ENCODE measurements around the gene PTGFRN.
"Not testable (repeated sequence)": the region's sequence is repeated elsewhere in the genome, so short reads cannot be mapped to it uniquely, and the experiment has no call there.

Gene PTGFRN

DNA sequence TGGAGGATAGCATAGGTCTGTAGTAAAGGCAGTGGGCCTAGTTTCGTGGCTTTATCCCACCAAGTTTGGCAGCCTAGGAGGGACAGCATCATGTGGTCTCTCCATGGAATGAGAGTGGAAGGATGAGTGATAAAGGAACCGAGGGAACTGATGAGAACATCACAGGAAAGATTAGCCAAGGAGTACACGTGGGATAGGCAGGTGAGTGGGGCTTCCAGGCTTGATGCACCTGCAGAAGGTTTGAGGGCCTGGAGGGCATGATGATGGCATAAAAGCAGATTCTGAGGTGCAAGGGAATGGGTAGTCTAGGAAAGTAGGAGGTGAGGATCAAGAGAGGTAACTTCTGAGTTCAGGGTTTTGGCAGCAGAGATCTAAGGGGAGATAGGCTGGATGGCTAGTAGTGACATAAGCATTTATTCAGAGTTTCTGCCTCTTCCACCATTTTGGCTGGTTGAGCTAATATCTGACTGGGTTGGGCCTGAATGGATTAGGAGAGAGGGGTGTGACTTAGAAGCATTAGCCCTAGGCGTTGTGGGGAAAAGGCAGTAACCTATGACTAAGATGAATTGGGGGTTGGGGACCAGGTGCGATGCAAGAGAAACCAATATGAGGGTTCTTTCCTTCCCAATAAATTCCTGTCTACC lies 9.1 kb downstream of the PTGFRN start:
- DNase-seq: no peak

- DNase-seq: no peak
These were observed 10.1 kb downstream of the PTGFRN start for GRCh38 chr1:116919802-116920201.

DNA sequence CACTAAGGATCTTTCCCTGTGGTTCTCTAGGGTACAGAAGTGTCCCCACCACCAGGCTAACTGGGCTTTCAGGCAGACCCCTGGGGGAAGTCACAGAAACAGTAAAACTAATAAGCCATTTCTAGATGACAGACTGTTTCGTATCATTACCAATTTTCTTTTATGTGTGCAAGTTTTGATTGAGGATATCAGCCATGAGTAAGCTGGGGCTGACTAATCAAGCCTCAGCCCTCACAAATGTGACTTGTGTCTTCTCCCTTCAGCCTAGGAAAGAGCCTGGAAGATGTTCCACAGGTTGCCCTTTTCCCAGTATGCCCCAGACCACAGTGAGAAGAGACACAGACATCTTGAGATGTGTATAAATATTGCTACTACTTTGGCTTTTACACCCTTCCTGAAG lies 10.5 kb downstream of the PTGFRN start:
- no peak for DNase-seq

- DNase-seq: no peak
These were observed 11.7 kb downstream of the PTGFRN start for GRCh38 chr1:116921301-116921885.

- no peak for DNase-seq
These were observed 12.2 kb downstream of the PTGFRN start for GRCh38 chr1:116921937-116922336.

DNA sequence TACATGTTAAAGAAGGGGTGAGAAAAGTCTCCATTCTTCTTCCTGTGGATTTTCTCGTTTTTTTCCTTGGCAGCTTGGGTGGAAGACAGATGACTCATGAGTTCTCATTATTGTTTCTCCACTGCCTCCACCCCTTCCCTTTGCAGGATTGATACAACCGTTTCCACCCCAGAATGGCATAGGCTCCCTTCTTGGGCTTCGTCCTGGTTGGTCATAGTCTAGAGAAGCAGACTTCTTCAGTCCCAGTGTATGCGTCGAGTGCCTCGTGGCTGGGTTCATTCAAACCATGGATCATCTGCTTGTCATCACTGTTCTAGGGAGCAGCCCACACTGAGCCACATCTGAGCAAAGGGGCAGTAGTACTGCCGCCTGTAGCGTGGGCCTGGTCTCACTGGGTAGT lies 13.7 kb downstream of the PTGFRN start:
- DNase-seq: no peak

GRCh38 chr1:116927049-116927798 lies 17.5 kb downstream of the PTGFRN start:
- no peak for DNase-seq

- no peak for DNase-seq
These were observed 20.4 kb downstream of the PTGFRN start for GRCh38 chr1:116929961-116930592.

DNA sequence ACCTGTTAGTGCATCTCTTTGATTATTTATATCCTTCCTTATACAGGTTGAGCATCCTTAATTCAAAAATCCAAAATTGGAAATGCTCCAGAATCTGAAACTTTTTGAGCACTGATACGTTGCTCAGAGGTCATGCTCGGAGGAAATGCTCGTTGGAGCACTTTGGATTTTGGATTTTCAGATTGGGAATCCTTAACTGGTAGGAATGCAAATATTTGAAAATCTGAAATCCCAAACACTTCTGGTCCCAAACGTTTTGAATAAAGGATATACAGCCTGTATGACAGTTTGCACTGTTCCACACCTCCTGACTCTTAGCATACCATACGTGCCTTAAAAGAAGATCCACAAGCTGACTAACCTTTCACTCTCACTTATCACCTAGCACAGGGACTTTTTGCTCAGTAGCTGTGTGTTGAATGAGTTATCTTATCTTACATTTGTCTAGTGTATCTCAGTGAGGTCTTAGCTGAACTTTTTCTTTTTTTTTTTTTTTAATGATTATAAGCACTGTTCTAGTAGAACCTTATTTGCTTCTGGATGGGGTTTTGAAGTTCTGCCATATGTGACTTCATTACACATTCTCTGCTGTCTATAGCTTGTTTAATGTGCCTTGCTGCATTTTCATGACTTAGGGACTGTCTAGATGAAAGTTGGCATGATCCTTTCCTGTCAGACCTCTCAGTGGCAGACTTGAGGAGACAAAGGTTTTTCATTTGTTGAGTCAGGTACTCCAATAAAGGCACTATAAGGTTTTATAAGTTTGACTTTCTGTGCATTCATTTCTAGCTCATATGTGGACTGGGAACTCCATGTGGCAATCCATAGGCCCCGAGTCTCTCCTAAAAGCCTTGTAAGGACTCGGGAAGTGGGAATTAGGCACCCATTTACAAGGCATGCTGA lies 21.6 kb downstream of the PTGFRN start:
- DNase-seq: peak; percentile 11

- peak; percentile 28 for DNase-seq
These were observed 24.1 kb downstream of the PTGFRN start for GRCh38 chr1:116933606-116934515.

GRCh38 chr1:116934586-116935207 lies 25.0 kb downstream of the PTGFRN start:
- peak; percentile 50 for DNase-seq

- no peak for DNase-seq
These were observed 28.5 kb downstream of the PTGFRN start for GRCh38 chr1:116938216-116938615.

GRCh38 chr1:116939780-116940543 lies 30.2 kb downstream of the PTGFRN start:
- not testable (repeated sequence) for DNase-seq

DNA sequence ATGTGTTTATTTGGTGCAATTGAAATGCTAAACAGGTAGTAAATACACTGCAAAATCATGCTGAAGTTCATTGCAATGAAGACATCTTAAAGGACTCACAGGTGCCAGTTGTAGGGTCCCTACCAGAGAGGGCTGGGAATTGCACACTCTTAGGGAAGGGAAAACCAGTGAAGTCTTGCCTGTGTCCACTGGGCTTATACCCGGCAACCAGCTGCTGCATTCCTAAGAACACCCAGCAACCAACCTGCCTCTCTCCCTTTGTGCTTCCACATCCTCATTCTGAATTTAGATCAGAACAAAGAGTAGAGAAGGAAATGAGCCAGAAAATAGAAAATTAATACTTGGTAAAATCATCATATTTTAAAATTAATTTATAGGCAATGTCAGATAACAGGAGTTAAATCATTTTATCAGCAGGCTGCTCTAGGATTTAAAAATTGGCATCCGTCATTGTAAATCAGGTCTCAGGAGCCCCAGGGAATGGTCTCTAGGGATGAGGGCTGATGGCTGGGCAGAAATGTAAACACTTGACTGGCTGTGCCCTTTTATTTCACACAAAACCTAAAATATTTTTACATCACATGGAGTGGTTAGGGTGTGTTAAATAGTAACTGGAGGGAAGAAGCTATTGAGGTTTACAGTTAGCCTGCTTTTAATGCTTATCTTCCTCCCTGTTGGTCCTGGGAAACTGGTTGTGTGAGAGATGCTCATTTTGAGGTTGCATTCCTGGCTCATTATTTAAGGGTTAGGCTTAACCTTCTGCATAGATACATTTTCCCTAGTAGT lies 31.3 kb downstream of the PTGFRN start:
- DNase-seq: no peak

GRCh38 chr1:116941670-116942069 lies 32.0 kb downstream of the PTGFRN start:
- DNase-seq: no peak

GRCh38 chr1:116942344-116942743 lies 32.6 kb downstream of the PTGFRN start:
- no peak for DNase-seq

DNA sequence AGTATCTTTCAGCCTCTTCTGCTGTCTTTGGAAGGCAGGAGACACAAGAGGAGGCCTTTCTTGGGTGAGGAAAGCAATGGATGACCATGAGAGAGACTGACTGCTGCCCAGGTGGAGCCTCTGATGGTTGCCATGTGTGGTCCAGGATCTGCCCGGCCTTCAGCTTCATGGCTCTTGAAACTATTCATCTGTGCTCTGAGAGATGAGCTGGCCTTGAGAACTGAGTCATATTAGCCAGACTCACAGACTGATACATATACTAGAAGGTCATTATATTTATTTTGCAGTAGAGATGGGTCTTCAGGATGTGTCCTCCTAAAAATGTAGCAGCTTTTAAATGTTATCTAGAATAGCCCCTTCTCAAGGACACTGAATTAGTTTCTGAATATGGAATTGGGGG lies 33.7 kb downstream of the PTGFRN start:
- DNase-seq: peak; percentile 19

DNA sequence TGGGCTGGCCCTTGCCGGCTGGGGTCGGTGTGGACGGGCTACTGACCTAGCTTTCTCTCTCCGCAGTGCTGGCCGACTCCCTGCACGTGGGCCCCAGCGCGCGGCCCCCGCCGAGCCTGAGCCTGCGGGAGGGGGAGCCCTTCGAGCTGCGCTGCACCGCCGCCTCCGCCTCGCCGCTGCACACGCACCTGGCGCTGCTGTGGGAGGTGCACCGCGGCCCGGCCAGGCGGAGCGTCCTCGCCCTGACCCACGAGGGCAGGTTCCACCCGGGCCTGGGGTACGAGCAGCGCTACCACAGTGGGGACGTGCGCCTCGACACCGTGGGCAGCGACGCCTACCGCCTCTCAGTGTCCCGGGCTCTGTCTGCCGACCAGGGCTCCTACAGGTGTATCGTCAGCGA lies 34.9 kb downstream of the PTGFRN start:
- DNase-seq: no peak

DNA sequence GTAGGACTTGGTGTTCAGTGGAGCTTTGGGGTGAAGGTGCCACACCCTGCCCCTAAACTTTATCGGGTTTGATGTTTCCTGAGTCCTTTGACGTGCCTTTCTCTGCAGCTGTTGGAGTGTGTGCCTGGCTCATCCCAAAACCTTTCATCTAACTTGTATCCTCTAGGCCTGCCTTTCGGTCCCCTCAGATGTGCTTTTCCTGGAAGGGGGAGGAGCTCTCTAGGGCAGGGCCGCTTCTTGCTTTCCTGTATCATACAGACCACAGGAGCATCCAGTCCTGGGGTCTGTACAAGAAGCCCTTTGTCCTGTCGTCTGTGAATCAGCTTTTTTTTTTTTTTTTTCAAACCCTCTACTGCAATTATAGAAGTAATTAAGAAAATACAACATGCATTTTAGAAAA lies 35.7 kb downstream of the PTGFRN start:
- no peak for DNase-seq

All from activated CD4-positive, alpha-beta T cell treated with anti-CD3 and anti-CD28 coated beads, Interleukin-2, Interleukin-6, amounts not matched to agents 100 ng/mL and 50 ng/mL, durations not matched to agents 16 hours and 8 hours (primary cell).